Bronchial epithelial cell (primary cell): ENCODE results near the gene TVP23A. TPM values are rescaled to one million over a fixed set of nuclear protein-coding genes. Genes with fewer than 3 reads are reported as not detected.

ENCODE experiments used
- DNase-seq: peaks from one replicate; pipeline ENCODE4 v3.0.0-alpha.2; 2010; ENCODE audit warnings: low read depth
- FAIRE-seq: peaks from 2 replicates; lab custom pipeline; 2011; peaks lifted over from hg19 to GRCh38; lab: Jason Lieb, UNC
- H3K27me3 ChIP-seq: 2 replicates; pipeline ENCODE4 v1.5.1; 2011; ENCODE audit warnings: low read length; ENCODE audit not compliant: control insufficient read depth, insufficient read depth
- H3K36me3 ChIP-seq: 2 replicates; pipeline ENCODE4 v1.5.1; 2011; ENCODE audit warnings: low read length; ENCODE audit not compliant: control insufficient read depth, insufficient read depth
- H3K4me3 ChIP-seq: 2 replicates; pipeline ENCODE4 v1.5.1; 2011; ENCODE audit warnings: mild to moderate bottlenecking, low read depth, low read length, control low read depth
- total RNA-seq: library from RNA; depleted of rRNA; stranded (reverse); fragments of >200 nt; gene quantifications from 2 replicates; pipeline ENCODE4 v1.2.1, GENCODE V29; 2014
- TF ChIP-seq, protein P1 (sequence below): IDR thresholded peaks from 2 replicates; pipeline ENCODE4 v1.5.1; 2011; ENCODE audit warnings: mild to moderate bottlenecking, moderate library complexity, low read length, control low read depth, inconsistent platforms; ENCODE audit not compliant: insufficient read depth, severe bottlenecking

Gene TVP23A
- not detected in 2 replicates for total RNA-seq

DNA sequence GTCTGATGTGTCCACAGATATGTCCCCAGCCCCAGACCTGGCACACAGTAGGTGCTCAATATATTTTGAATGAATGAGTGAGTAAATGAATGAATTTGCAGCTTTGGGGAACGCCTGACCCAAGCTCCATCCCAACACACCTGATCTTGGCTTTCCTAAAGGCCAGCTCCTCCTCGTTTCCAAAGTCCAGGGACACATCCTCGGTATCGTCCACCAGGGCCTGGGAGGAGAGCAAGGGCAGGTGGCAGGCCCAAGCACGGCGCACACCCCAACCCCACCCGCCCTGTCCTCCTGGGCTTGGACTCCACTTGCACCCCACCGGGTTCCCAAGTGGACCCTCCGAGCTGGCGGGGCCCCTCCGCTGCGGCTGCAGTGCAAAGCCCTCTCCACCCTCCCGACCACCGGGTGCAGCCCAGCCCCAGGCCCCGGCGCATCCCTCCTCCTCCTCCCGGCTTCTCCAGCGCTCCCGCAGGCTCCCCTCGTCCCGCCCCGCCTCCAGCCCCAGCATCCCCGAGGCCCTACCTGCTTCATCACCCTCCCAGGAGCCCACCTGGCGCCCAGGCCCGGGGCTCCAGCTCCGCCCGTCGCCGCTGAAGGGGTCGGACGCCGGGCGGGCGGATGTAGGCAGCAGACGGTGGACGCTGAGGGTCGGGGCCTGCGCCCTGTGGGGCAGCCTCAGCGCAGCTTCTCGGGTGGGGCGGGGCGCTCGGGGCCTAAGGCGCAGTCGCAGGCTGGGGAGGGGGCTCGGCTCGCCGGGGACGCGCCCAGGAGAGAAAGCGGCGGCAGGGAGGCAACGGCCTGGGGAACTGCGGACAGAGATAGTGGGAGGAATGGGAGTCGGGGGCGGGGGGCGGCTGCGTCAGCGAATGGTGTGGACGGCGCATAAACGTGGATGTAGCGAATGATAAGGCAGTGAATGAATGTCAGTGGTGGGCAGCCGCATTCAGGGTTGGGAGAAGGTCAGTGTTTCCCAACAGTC, at the start of gene TVP23A:
TSS of gene TVP23A (minus strand) at position 832 of the 979 bp plus-strand sequence. CDS start at position 531, 301 bp downstream.
- Histone ChIP-seq H3K36me3 (no peaks in the 10 kb centered on the region), H3K4me3 (no peak within 1 kb of the TSS), H3K27me3 (peaks cover 2% of the 10 kb centered on the region)
- no peak for DNase-seq
- TF ChIP-seq, protein P1, sequence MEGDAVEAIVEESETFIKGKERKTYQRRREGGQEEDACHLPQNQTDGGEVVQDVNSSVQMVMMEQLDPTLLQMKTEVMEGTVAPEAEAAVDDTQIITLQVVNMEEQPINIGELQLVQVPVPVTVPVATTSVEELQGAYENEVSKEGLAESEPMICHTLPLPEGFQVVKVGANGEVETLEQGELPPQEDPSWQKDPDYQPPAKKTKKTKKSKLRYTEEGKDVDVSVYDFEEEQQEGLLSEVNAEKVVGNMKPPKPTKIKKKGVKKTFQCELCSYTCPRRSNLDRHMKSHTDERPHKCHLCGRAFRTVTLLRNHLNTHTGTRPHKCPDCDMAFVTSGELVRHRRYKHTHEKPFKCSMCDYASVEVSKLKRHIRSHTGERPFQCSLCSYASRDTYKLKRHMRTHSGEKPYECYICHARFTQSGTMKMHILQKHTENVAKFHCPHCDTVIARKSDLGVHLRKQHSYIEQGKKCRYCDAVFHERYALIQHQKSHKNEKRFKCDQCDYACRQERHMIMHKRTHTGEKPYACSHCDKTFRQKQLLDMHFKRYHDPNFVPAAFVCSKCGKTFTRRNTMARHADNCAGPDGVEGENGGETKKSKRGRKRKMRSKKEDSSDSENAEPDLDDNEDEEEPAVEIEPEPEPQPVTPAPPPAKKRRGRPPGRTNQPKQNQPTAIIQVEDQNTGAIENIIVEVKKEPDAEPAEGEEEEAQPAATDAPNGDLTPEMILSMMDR = no peak
- no peak for FAIRE-seq

DNA sequence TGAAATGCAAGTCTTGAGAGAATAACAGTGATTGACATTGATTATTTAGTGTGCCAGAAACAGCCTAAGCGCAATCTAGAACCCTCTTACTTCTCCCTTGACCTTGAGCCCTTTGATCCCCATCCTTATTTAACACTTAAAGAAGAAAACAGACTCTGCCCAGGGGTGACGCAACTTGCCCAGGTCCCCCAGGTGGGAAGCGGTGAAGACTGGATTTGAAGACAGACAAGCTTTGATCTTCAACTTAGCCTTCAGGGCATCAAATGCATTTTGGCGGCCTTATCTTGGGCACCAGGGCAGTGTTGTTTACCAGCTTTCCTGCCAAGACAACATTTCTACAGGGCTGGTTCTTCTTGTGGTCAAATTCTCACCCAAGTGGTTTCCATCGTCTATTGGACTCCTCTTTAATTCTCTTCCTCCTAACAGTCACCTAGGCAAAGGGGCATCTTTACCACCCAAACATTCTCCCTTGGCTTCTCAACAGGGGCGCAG, 49.6 kb upstream of the TVP23A start:
- TF ChIP-seq, protein P1 = no peak
- H3K36me3 ChIP-seq = no peaks in the 10 kb centered on the region
- FAIRE-seq = no peak
- no peaks in the 10 kb centered on the region for H3K27me3 ChIP-seq
- H3K4me3 ChIP-seq = no peak overlapping the region
- no peak for DNase-seq

DNA sequence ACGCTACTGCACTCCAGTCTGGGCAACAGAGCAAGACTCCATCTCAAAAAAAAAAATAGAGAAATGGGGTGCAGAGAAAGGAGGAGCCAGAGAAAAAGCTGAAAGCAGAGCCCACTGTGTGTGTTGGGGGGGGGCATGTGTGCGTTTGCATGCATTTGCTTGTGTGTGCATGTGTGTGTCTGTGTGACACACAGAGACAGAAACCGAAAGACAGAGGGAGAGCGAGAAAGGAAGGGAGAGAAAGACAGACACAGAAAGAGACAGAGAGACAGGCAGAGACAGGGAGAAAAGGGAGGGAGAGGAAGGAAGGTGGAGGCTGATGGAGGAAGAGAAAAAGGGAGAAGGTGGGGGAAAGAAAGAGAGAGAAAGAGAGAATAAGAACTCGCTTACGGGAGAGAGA, 48.6 kb upstream of the TVP23A start:
- DNase-seq (no peak), FAIRE-seq (no peak)
- Histone ChIP-seq H3K36me3 (no peaks in the 10 kb centered on the region), H3K4me3 (no peak overlapping the region), H3K27me3 (no peaks in the 10 kb centered on the region)
- TF ChIP-seq, protein P1 = no peak

DNA sequence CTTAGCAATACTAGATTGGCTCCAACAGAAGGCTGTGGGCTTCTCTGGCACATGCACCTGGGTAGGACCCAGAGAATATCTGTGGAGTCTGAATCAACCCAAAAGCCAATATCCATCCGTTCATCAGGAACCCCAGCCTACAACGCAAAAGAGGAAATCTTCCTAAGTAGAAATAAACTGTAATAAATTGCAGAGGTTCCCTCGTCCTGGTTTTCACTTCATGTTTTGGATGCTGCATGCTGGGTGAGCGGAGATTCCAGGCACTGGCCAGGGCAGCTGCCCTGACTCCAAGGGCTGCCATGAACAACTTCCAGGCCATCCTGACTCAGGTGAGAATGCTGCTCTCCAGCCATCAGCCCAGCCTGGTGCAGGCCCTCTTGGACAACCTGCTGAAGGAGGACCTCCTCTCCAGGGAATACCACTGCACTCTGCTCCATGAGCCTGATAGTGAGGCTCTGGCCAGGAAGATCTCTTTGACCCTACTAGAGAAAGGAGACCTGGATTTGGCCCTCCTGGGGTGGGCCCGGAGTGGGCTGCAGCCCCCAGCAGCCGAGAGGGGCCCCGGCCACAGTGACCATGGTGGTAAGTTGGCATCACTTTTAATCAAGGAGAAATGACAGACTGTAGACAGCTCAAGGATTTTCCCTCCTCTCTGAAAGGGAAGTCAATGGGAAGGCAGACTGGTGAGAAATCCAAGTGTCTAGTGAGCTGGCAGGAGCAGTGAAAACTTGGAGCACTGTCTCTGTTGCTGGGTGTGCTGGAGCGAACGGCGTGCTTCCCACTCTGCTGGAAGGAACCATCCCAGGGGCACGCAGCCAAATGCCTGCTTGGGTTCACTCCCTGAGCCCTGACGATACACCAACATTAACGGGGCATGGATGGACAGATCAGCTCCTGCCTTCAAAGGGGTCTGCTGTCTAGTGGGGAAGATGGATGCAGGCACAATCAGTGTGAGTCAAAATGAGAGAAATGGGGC, 47.7 kb upstream of the TVP23A start:
- H3K4me3 ChIP-seq = no peak overlapping the region
- TF ChIP-seq, protein P1 = no peak
- FAIRE-seq = no peak
- H3K27me3 ChIP-seq = no peaks in the 10 kb centered on the region
- no peaks in the 10 kb centered on the region for H3K36me3 ChIP-seq
- DNase-seq = no peak

DNA sequence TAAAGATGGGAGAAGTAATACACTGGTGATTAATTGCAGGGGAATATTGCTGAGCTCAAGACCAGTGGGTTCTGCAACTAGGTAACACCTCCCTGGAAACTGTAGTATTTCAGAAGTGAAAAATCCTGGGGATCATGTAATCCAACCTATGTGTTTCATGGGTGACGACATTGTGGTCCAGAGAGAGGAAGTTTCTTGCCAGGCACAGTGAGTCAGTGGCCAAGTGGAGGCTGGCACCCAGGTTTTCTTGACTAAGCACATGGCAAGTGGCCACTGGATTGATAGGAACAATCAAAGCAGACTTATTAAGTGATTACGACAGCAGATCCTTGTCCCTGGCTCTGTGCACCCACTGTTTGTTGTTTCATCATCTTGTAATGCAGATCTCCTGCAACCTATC, 43.8 kb upstream of the TVP23A start:
- no peaks in the 10 kb centered on the region for H3K27me3 ChIP-seq
- FAIRE-seq (peak; percentile 81), DNase-seq (peak; percentile 99)
- no peaks in the 10 kb centered on the region for H3K36me3 ChIP-seq
- TF ChIP-seq, protein P1 = no peak
- H3K4me3 ChIP-seq = no peak overlapping the region
